Brain pericyte (primary cell): ENCODE measurements around the gene DCN.
A peak's percentile ranks its signal among the peaks of the same experiment; 100 is the strongest.

Source experiments
- DNase-seq: peaks from one replicate; pipeline ENCODE4 v3.0.0-alpha.2; 2012; ENCODE audit warnings: low read depth, low spot score

Gene DCN

GRCh38 chr12:91103101-91103500 is 79.5 kb downstream of the DCN start:
- DNase-seq: no peak

- no peak for DNase-seq
These were observed 81.7 kb downstream of the DCN start for GRCh38 chr12:91100906-91101305.

- no peak for DNase-seq
These were observed 82.8 kb downstream of the DCN start for GRCh38 chr12:91099836-91100235.

GRCh38 chr12:91099341-91099740 is 83.3 kb downstream of the DCN start:
- DNase-seq: no peak

GRCh38 chr12:91098941-91099340 is 83.7 kb downstream of the DCN start:
- peak; percentile 60 for DNase-seq

- DNase-seq: no peak
These were observed 84.2 kb downstream of the DCN start for GRCh38 chr12:91098461-91098860.

- DNase-seq: no peak
These were observed 87.7 kb downstream of the DCN start for GRCh38 chr12:91094957-91095356.

- DNase-seq: no peak
These were observed 88.5 kb downstream of the DCN start for GRCh38 chr12:91094032-91094662.

GRCh38 chr12:91093341-91093740 is 89.3 kb downstream of the DCN start:
- DNase-seq: no peak

GRCh38 chr12:91091916-91092715 is 90.5 kb downstream of the DCN start:
- no peak for DNase-seq
